ENCODE data around the gene ENDOU. TPM values are rescaled to one million over a fixed set of nuclear protein-coding genes. Genes with fewer than 3 reads are reported as not detected.

ENDOU gene
- total and polyA plus RNA-seq, 2 donors (not counting 3 experiments of a cell fraction or from before 2014, with no cell fraction given): not detected

DNA sequence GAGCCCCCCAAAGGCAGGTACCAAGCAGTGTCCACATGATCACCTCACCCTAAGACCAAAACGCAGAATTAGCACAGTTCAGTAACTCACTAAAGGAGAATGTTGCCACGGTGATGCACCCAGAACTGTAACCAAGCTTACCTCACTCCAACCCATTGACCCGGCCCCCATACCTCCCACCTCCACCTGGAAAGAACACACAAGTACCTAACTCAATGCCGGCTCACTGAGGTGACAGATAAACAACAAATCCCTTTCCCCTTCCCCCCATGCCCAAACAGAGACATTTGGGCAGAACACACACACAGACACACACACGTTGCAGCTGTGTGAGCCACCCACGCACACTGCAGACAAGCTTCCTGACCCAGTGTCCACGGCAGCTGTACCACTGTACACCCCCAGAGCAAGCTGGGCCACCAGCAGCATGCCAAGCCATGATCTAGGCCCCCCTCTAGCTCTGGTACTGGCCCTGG, 32.1 kb upstream of the ENDOU start:
- CTCF ChIA-PET: interaction anchor here (1.1 to 8.4 kb wide), 9 partner anchors 11 to 192 kb away, joined by 3 to 191 read pairs (median 23); partner anchors contain the start of gene SLC48A1

DNA sequence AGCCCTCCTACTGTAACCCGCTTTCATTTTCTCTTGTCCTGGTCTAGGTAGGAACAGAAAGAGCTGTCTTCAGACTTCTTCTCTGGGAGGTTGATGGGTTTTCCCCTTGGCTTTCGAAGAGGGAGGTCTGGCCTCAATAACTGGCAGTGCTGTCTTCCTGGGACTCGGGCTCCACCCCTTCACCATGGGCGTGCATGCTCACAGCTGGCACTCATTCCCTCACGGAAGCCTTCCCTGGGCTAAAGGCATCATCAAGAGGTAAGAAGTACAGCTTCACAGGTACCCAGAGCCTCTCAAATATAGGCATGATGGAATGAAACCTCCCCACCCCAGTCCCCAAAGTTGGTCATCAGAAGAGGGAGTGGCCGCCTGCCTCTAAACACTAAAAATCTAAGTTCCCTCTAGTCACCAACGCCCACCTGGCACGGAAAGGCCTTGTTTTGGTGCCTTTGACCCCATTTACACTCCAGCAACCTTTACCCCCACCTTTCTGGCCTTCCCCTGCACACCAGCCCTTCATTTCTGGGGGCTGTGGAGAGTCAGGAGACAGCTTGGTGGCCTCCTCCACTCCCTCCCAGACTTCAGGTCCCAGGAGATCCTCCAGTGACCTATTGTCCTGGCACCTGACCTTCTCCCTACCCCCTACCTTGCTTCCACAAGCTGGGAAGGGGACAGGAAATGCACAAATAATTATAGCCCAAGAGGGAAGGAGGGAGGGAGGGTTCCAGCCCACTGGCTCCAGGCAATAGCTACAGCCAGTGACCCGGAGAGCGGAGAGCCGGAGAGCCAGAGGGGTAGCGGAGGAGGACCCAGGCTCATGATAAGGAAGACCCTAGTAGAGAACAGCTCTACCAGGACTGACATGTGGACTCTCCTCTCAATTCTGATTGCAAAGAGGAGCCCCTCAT, 30.6 kb upstream of the ENDOU start:
- no peaks in the 10 kb centered on the region for H3K9me3 ChIP-seq (replicated peaks; ENCODE audit: control insufficient read depth, insufficient read depth, low read length)
- ChIA-PET POLR2A (no interaction called here), CTCF (interaction anchor here (1.0 to 8.4 kb wide), 5 partner anchors 12 to 82 kb away, joined by 6 to 191 read pairs (median 40); partner anchors contain the start of gene SLC48A1)
- TF ChIP-seq POLR2AphosphoS5 (IDR thresholded peaks at IDR 0.05; ENCODE audit: insufficient read depth, low read depth, low read length): no peak
- TF ChIP-seq POLR2A (IDR thresholded peaks at IDR 0.05; ENCODE audit: low read depth, low read length): no peak
- no peak for TF ChIP-seq MYC (IDR thresholded peaks at IDR 0.05; ENCODE audit: low read depth, low read length)
- no peak for TF ChIP-seq JUN (IDR thresholded peaks at IDR 0.05; ENCODE audit: borderline replicate concordance, insufficient read depth, insufficient read length, low read depth)
- TF ChIP-seq, protein P1, sequence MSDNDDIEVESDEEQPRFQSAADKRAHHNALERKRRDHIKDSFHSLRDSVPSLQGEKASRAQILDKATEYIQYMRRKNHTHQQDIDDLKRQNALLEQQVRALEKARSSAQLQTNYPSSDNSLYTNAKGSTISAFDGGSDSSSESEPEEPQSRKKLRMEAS (IDR thresholded peaks at IDR 0.05; ENCODE audit: insufficient read depth, insufficient read length): no peak
- no peak for TF ChIP-seq CTCF (IDR thresholded peaks at IDR 0.05; ENCODE audit: extremely low read depth in 1 of 2, insufficient read depth in 1 of 2, low read depth in 1 of 2, low read length in 2 of 2)
- BruUV-seq (replicated peaks): no TSS peak
- no peak overlapping the region for H3K27ac ChIP-seq (ENCODE audit: insufficient read depth, low read depth, low read length)
- H3K4me3 ChIP-seq (replicated peaks in 1 of 3; ENCODE audit: insufficient read depth in 1 of 3, low read depth in 1 of 3, low read length in 3 of 3): no peak overlapping the region
- peak overlapping the region; percentile 43 for H3K4me2 ChIP-seq (ENCODE audit: insufficient read depth, low read length)
- no peaks in the 10 kb centered on the region for H4K20me1 ChIP-seq (replicated peaks; ENCODE audit: control insufficient read depth, extremely low read depth, insufficient read depth, low read length)
- H3K4me1 ChIP-seq (ENCODE audit: control insufficient read depth, extremely low read depth, insufficient read depth, low read length): peaks cover 67% of the 10 kb centered on the region
- DNase-seq (ENCODE audit: low read depth, low spot score) (no peak), FAIRE-seq (no peak)
- intact Hi-C loops (cut with micrococcal nuclease) (loop anchor here (5.0 kb wide), 1 partner anchor 961 kb away; the partner anchor contains the start of gene CCNT1), dilution Hi-C loops (cut with MboI; ENCODE audit: extremely low pct_ligation_motif_present, low sequenced_read_pairs) (no loop called here)
- H2AFZ ChIP-seq (ENCODE audit: low read depth, low read length): no peak overlapping the region
- peaks cover 0 to 10% of the 10 kb centered on the region in 2 experiments for H3K36me3 ChIP-seq (ENCODE audit: control insufficient read depth in 2 of 2, extremely low read depth in 1 of 2, insufficient read depth in 2 of 2, low read length in 2 of 2)
- H3K79me2 ChIP-seq (ENCODE audit: control insufficient read depth, insufficient read depth, low read length): peaks cover 37% of the 10 kb centered on the region
- no peaks in the 10 kb centered on the region for H3K27me3 ChIP-seq (ENCODE audit: control insufficient read depth in 2 of 2, insufficient read depth in 2 of 2, low read length in 2 of 2)
- H3K9ac ChIP-seq (replicated peaks; ENCODE audit: extremely low read depth, insufficient read depth, low read length): no peak overlapping the region
- H3K9me1 ChIP-seq (replicated peaks; ENCODE audit: control insufficient read depth, extremely low read depth, insufficient read depth, low read length): no peaks in the 10 kb centered on the region

More for the DNA sequence above, 32.1 kb upstream of the ENDOU start:
- no peak overlapping the region for H3K9ac ChIP-seq (replicated peaks; ENCODE audit: extremely low read depth, insufficient read depth, low read length)
- H3K27ac ChIP-seq (ENCODE audit: insufficient read depth, low read depth, low read length): no peak overlapping the region
- H2AFZ ChIP-seq (ENCODE audit: low read depth, low read length): no peak overlapping the region
- no TSS peak for BruUV-seq (replicated peaks)
- intact Hi-C loops (cut with micrococcal nuclease): loop anchor here (5.0 kb wide), 1 partner anchor 960 kb away; the partner anchor contains the start of gene CCNT1
- no peak for DNase-seq (ENCODE audit: low read depth, low spot score)
- peak; percentile 42 for FAIRE-seq
- POLR2A ChIA-PET: interaction anchor here (0.7 to 1.6 kb wide), 3 partner anchors 14 to 63 kb away, joined by 3 to 8 read pairs (median 3); no protein-coding TSS in a partner anchor
- H3K9me1 ChIP-seq (replicated peaks; ENCODE audit: control insufficient read depth, extremely low read depth, insufficient read depth, low read length): no peaks in the 10 kb centered on the region
- H3K4me2 ChIP-seq (ENCODE audit: insufficient read depth, low read length): peak overlapping the region; percentile 52
- H4K20me1 ChIP-seq (replicated peaks; ENCODE audit: control insufficient read depth, extremely low read depth, insufficient read depth, low read length): no peaks in the 10 kb centered on the region
- dilution Hi-C loops (cut with MboI; ENCODE audit: extremely low pct_ligation_motif_present, low sequenced_read_pairs): no loop called here
- peaks cover 67% of the 10 kb centered on the region for H3K4me1 ChIP-seq (ENCODE audit: control insufficient read depth, extremely low read depth, insufficient read depth, low read length)
- H3K36me3 ChIP-seq (ENCODE audit: control insufficient read depth in 2 of 2, extremely low read depth in 1 of 2, insufficient read depth in 2 of 2, low read length in 2 of 2): no peaks in the 10 kb centered on the region
- no peaks in the 10 kb centered on the region for H3K9me3 ChIP-seq (replicated peaks; ENCODE audit: control insufficient read depth, insufficient read depth, low read length)
- no peaks in the 10 kb centered on the region for H3K27me3 ChIP-seq (ENCODE audit: control insufficient read depth in 2 of 2, insufficient read depth in 2 of 2, low read length in 2 of 2)
- no peak for TF ChIP-seq POLR2A (IDR thresholded peaks at IDR 0.05; ENCODE audit: low read depth, low read length)
- TF ChIP-seq EZH2 (IDR thresholded peaks at IDR 0.05; ENCODE audit: borderline replicate concordance, low read depth, low read length, severe bottlenecking): no peak
- H3K4me3 ChIP-seq (replicated peaks in 1 of 3; ENCODE audit: insufficient read depth in 1 of 3, low read depth in 1 of 3, low read length in 3 of 3): peak overlapping the region; percentile 50 to 71 (median 62)
- peaks cover 32% of the 10 kb centered on the region for H3K79me2 ChIP-seq (ENCODE audit: control insufficient read depth, insufficient read depth, low read length)

Measured in endothelial cell of umbilical vein (primary cell).